ENCODE measurements around the gene DDAH2.
"Not testable (repeated sequence)": the region's sequence is repeated elsewhere in the genome, so short reads cannot be mapped to it uniquely, and the experiment has no call there.

Gene DDAH2

GRCh38 chr6:31712296-31712695 lies 16.8 kb downstream of the DDAH2 start:
- peak; percentile 21 for DNase-seq

GRCh38 chr6:31711233-31711632 lies 17.9 kb downstream of the DDAH2 start:
- no peak for DNase-seq

DNA sequence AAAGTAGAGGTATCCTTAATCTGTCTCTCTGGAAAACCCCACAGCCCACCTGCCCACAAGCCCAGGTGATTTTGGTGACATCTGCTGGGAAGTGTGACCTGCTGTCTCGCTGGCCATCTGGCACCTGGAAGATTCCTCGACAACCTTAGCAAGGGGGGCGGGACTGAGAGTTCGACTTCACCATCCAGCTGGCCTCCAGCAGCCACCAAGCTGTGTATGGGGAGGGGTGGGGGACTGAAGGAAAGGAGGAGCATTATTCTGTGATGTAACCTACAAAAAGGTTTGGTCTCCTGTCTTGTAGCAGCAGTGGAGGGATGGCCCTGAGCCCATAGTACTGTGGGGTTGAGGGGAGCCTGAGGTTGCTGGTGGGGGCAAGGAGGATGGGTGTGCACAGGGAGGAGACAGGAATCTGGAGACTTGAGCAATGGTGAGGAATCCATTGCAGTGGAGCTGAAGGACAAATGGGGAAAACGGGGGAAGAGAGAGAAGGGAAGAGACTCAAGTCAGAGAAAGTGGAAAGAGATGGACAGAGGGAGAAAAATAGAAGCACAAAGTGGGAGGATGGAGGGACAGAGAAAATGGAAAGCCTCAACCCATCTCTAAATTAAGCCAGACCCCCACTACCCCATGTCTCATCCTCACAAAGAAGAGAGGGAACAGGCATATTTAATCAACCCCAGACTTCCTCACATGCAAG lies 18.4 kb downstream of the DDAH2 start:
- no peak for DNase-seq

DNA sequence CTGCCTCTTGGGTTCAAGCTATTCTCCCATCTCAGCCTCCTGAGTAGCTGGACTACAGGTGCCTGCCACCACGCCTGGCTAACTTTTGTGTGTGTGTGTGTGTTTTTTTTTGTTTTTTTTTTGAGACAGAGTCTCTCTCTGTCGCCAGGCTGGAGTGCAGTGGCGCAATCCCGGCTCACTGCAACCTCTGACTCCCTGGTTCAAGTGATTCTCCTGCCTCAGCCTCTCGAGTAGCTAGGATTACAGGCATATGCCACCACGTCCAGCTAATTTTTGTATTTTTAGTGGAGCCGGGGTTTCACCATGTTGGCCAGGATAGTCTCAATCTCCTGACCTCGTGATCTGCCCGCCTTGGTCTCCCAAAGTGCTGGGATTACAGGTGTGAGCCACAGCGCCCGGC lies 19.9 kb downstream of the DDAH2 start:
- DNase-seq = not testable (repeated sequence)

DNA sequence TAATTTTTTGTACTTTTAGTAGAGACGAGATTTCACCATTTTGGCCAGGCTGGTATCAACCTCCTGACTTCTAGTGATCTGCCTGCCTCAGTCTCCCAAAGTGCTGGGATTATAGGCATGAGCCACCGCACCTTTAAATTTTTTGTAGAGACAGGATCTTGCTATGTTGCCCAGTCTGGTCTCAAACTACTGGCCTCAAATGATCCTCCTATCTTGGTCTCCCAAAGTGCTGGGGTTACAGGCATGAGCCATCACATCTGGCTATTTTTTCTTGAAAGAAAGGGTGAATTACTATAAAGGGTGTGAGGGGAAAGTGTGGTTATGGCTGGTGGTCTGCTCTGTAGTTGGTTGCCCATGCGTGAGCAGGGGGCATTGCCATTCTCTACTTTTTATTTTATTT lies 20.9 kb downstream of the DDAH2 start:
- no peak for DNase-seq

DNA sequence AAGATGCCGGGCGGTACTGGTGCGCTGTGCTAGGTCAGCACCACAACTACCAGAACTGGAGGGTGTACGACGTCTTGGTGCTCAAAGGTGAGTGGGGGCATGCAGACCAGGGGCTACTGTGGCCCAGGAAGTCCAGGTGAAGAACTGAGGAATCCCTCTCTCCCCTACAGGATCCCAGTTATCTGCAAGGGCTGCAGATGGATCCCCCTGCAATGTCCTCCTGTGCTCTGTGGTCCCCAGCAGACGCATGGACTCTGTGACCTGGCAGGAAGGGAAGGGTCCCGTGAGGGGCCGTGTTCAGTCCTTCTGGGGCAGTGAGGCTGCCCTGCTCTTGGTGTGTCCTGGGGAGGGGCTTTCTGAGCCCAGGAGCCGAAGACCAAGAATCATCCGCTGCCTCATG lies 21.4 kb downstream of the DDAH2 start:
- DNase-seq = no peak

DNA sequence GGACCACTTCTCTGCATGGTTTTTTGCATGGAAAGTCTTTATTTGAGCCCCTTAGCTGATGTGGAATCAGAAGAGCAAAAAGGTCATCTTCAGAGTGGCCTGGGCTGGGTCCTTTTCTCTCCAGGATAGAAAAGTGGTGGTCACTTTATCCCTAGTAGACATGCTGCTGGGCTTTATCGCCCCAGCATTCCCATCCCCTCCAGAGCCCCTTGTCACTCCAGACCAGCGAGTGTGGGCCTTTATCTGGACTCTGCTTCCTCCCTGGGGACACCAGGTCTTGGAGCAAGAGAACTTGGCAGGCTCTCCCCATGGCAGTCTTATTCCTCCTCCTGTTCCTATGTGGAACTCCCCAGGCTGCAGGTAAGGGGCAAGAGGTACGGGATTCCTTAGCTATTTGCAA lies 22.5 kb downstream of the DDAH2 start, which contains the start of gene LY6G6F:
TSS of gene LY6G6F (plus strand) at position 268 of the 400 bp plus-strand sequence. CDS start at position 309, 41 bp downstream.
- DNase-seq = no peak

DNA sequence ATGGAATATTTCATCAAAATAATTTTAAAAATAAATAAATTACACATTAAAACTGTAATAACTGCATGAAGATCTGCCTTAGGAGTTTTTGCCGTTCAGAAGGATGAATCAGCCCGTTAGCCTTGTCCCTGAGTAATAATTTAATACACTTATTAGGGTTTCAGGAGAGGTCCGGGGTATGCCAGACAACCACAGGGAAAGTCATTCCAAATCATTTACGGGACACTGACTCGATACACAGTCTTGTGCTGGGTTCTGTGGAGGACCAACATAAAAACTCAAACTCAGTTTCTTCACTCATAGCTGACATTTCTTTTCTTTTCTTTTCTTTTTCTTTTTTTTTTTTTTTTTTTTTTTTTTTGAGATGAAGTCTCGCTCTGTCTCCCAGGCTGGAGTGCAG lies 23.2 kb downstream of the DDAH2 start:
- no peak for DNase-seq

- DNase-seq = peak; percentile 99
These were observed 26.0 kb downstream of the DDAH2 start, which contains the start of gene ABHD16A for GRCh38 chr6:31702819-31703716. Gene ABHD16A, minus strand, starts transcription at chr6:31703324. Its CDS starts 43 bp downstream, at chr6:31703281.

- peak; percentile 49 for DNase-seq
These were observed 26.7 kb downstream of the DDAH2 start for GRCh38 chr6:31702405-31702818.

GRCh38 chr6:31701666-31702404 lies 27.3 kb downstream of the DDAH2 start:
- no peak for DNase-seq

GRCh38 chr6:31700740-31701401 lies 28.2 kb downstream of the DDAH2 start:
- DNase-seq = no peak

- peak; percentile 40 for DNase-seq
These were observed 31.5 kb downstream of the DDAH2 start for GRCh38 chr6:31697555-31697954.

DNA sequence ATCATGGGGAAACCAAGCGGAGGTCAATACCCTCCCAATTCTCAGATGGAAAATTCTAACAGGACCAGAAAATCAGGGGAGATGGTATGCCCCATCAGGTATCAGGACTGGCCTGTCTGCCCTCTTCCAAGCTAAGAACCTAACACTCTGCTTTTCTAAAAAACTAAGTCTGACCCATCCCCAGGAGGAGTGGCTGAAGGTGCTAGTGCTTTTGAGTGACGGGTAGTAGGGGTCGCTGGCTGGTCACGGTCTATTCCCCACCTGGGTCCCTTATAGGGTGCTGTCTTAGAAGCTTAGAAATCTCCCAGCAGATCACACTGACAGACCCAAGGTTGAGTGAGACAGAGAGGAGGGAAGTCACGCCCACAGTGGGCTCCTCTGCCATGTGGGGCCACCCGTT lies 35.6 kb downstream of the DDAH2 start:
- no peak for DNase-seq

GRCh38 chr6:31692886-31693285 lies 36.2 kb downstream of the DDAH2 start:
- DNase-seq = no peak

- no peak for DNase-seq
These were observed 36.7 kb downstream of the DDAH2 start for GRCh38 chr6:31692353-31692752.

DNA sequence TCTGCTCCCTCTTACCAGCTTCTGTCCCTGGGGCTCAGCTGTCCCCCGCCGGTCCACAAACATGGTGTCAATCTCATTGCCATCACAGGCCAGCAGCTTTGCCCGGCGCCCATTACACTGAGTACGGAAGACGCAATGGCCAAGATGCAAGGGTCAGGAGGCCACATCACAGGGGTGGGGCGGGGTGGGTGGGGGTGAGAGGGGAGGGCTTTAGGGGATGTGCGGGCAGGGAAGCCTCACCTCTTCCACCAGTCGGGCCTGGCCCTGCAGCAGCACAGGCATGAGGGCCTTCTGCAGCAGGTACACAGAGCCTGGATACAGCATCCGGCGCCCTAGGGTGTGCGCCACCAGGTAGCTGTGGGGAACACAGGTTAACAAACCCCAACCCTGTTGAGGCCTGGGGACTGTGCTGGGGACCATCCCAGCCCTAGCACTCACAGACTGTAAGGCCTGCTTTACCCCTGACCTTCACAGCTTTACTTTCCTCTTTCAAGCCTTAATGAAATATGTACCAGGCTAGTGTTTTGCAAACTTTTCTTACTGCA lies 37.5 kb downstream of the DDAH2 start:
- no peak for DNase-seq

GRCh38 chr6:31691078-31691463 lies 38.0 kb downstream of the DDAH2 start:
- DNase-seq = no peak

DNA sequence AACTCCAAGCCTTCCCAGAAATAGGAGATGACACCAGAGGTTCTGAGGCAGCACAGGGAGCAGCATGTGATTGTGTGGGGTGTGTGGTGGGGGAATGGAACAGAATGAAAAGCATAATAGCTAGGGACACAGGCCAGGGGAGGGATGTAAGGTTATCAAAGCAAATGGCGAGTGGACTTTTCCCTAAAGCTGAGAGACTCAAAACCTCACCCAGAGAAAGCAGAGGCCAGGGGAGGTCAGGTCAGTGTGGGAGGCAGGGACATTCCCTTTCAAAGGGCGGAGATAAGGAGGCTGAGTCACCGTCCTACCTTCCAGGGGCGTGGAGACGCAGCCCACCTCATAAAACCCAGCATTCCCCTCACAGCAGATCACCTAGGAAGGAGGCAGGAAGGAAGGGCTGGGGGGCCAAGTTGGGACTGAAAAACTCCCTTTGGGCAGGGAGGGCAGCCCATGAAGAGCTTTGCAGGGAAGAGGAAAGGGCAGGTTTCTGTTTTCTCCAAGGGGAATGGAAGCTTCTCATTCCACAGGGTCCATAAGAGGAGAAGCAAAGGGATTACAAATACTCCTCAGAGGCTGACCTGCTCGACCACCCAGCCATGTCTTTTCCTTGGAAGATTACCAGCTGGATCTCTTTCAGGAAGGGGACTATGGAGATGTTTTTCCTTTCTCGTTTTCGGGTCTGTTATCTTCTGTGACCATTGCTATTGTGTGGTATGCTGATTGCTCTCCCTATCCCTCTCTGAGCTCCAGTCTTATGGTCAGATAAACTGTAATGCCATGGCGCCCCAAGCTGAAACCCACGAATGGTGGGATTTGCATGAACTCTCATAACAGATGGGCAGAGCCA lies 38.6 kb downstream of the DDAH2 start:
- no peak for DNase-seq

- no peak for DNase-seq
These were observed 39.6 kb downstream of the DDAH2 start for GRCh38 chr6:31689249-31690110.

Data from activated CD4-positive, alpha-beta T cell treated with anti-CD3 and anti-CD28 coated beads, Interleukin-2, Interleukin-6, amounts not matched to agents 100 ng/mL and 50 ng/mL, durations not matched to agents 16 hours and 8 hours (primary cell).